ENCODE results near the gene SUPT5H.
"Not testable (repeated sequence)": the region's sequence is repeated elsewhere in the genome, so short reads cannot be mapped to it uniquely, and the experiment has no call there.

The SUPT5H gene

GRCh38 chr19:39438270-39438934 lies 7.0 kb upstream of the SUPT5H start:
- TF ChIP-seq, protein P1, sequence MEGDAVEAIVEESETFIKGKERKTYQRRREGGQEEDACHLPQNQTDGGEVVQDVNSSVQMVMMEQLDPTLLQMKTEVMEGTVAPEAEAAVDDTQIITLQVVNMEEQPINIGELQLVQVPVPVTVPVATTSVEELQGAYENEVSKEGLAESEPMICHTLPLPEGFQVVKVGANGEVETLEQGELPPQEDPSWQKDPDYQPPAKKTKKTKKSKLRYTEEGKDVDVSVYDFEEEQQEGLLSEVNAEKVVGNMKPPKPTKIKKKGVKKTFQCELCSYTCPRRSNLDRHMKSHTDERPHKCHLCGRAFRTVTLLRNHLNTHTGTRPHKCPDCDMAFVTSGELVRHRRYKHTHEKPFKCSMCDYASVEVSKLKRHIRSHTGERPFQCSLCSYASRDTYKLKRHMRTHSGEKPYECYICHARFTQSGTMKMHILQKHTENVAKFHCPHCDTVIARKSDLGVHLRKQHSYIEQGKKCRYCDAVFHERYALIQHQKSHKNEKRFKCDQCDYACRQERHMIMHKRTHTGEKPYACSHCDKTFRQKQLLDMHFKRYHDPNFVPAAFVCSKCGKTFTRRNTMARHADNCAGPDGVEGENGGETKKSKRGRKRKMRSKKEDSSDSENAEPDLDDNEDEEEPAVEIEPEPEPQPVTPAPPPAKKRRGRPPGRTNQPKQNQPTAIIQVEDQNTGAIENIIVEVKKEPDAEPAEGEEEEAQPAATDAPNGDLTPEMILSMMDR (IDR thresholded peaks at IDR 0.05; ENCODE audit: extremely low read depth, missing control alignments), result no peak
- no peak for DNase-seq (ENCODE audit: low spot score)

DNA sequence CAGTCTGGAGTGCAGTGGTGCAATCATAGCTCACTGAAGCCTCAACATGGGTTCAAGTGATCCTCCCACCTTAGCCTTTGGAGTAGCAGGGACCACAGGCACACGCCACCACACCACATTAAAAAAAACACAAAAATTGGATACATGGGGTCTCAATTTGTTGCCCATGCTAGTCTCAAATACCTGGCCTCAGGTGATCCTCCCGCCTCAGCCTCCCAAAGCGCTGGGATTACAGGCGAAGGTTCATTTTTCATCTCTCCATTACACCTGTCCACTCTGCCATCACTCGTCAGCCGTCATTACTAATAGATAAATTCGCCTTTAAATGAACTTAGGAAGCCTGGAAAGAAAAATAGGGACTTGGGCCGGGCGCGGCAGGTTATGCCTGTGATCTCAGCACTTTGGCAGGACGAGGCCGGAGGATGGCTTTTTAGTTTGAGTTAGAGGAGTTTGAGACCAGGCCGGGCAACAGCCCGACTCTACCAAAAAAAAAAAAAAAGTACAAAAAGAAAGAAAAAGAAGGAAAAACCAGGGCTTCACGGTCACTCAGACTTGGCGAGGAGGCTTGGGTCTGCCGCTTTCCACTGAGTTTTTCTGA lies 685 bp upstream of the SUPT5H start:
- DNase-seq (ENCODE audit: low spot score), result no peak

GRCh38 chr19:39446365-39447084 lies 1.1 kb downstream of the SUPT5H start:
- no peak for DNase-seq (ENCODE audit: low spot score)
- TF ChIP-seq, protein P1 (IDR thresholded peaks at IDR 0.05; ENCODE audit: extremely low read depth, missing control alignments), result no peak

More for the DNA sequence above, 685 bp upstream of the SUPT5H start:
- TF ChIP-seq, protein P1 (IDR thresholded peaks at IDR 0.05; ENCODE audit: extremely low read depth, missing control alignments), result no peak

GRCh38 chr19:39448271-39448670 lies 2.9 kb downstream of the SUPT5H start:
- TF ChIP-seq, protein P1 (IDR thresholded peaks at IDR 0.05; ENCODE audit: extremely low read depth, missing control alignments), result no peak
- DNase-seq (ENCODE audit: low spot score), result no peak

GRCh38 chr19:39449116-39449797 lies 3.9 kb downstream of the SUPT5H start:
- TF ChIP-seq, protein P1 (IDR thresholded peaks at IDR 0.05; ENCODE audit: extremely low read depth, missing control alignments), result no peak
- DNase-seq (ENCODE audit: low spot score), result no peak

GRCh38 chr19:39451257-39451656 lies 5.9 kb downstream of the SUPT5H start:
- not testable (repeated sequence) for DNase-seq (ENCODE audit: low spot score)

DNA sequence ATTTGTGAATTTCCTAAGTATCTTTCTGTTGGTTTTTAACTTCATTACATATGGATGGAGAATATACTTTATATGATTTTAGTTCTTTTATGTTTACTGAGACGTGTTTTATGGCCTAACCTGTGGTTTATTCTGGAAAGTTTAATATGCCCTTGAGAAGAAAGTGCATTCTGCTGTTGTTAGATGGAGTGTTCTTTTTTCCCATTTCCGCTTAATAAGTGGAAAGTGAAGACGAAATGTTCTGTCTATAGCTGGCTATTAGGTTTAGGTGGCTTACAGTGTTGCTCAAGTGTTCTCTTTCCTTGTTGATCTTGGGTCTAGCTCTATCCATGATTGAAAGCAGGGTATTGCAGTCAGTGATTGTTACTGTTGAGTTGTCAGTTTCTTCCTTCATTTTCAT lies 18.0 kb downstream of the SUPT5H start:
- DNase-seq (ENCODE audit: low spot score), result no peak
- TF ChIP-seq, protein P1 (IDR thresholded peaks at IDR 0.05; ENCODE audit: extremely low read depth, missing control alignments), result no peak

Measured in GM20000 (cell line).